Natural killer cell (primary cell): ENCODE results near the gene BAX. TPM values are rescaled to one million over a fixed set of nuclear protein-coding genes. Genes with fewer than 3 reads are reported as not detected.

ENCODE experiments used
- ATAC-seq, 3 donors: fragments of 150-1000 bp in 2 of 3; fragments of 200-7000 bp in 1 of 3; cut with Tn5 transposase; 1 replicate in 1 of 3; 2 replicates in 2 of 3; pipeline ENCODE4 v1.10.0; 2021; ENCODE audit warnings: mild to moderate bottlenecking in 2 of 3, moderate library complexity in 2 of 3
- DNase-seq, 2 donors: peaks; one replicate each; pipeline versions ENCODE4 v3.0.0 to v3.0.0-alpha.2; 2013 to 2021; ENCODE audit warnings: mixed read lengths in 1 of 2
- H3K27ac ChIP-seq: one replicate; pipeline ENCODE4 v1.5.1; 2013; ENCODE audit warnings: mild to moderate bottlenecking, low read length
- H3K27me3 ChIP-seq: one replicate; pipeline ENCODE4 v1.6.1; 2013; ENCODE audit warnings: low read length; ENCODE audit not compliant: control insufficient read depth, insufficient read depth
- H3K36me3 ChIP-seq: one replicate; pipeline ENCODE4 v1.6.1; 2013; ENCODE audit warnings: low read length; ENCODE audit not compliant: control insufficient read depth, insufficient read depth
- H3K4me1 ChIP-seq: one replicate; pipeline ENCODE4 v1.6.1; 2013; ENCODE audit warnings: low read length; ENCODE audit not compliant: control insufficient read depth, insufficient read depth
- H3K4me3 ChIP-seq: one replicate; pipeline ENCODE4 v1.5.1; 2013; ENCODE audit warnings: low read length
- H3K9me3 ChIP-seq: one replicate; pipeline ENCODE4 v1.6.1; 2013; ENCODE audit warnings: low read length; ENCODE audit not compliant: control insufficient read depth, insufficient read depth
- H3K27ac Mint-ChIP-seq, 2 donors: one replicate each; pipeline ENCODE4 v1.8.0; 2022; ENCODE audit warnings: mild to moderate bottlenecking in 2 of 2, mixed read lengths in 2 of 2, moderate library complexity in 1 of 2
- H3K27me3 Mint-ChIP-seq, 2 donors: one replicate each; pipeline ENCODE4 v1.8.0; 2022; ENCODE audit warnings: low read depth in 2 of 2, mixed read lengths in 2 of 2
- H3K36me3 Mint-ChIP-seq: one replicate; pipeline ENCODE4 v1.8.0; 2022; ENCODE audit warnings: mixed read lengths
- H3K4me1 Mint-ChIP-seq, 2 donors: one replicate each; pipeline ENCODE4 v1.8.0; 2022; ENCODE audit warnings: mixed read lengths in 2 of 2
- H3K4me3 Mint-ChIP-seq: one replicate; pipeline ENCODE4 v1.8.0; 2022; ENCODE audit warnings: mild to moderate bottlenecking, moderate library complexity, mixed read lengths
- H3K9me3 Mint-ChIP-seq, 2 donors: one replicate each; pipeline ENCODE4 v1.8.0; 2022; ENCODE audit warnings: mixed read lengths in 2 of 2
- CTCF ChIP-seq: fragments of 200-600 bp; IDR thresholded peaks from one replicate; pipeline ENCODE4 v1.8.0; 2022; ENCODE audit warnings: antibody characterized with exemption
- WGBS: methylation state at CpG from one replicate; pipeline ENCODE4 v1.1.7; 2013; ENCODE audit warnings: missing lambda C conversion rate; ENCODE audit not compliant: insufficient coverage; 5-methylcytosine and 5-hydroxymethylcytosine counted together
- intact Hi-C: fragments of 100-400 bp; cut with micrococcal nuclease; formaldehyde crosslinking; loops from one replicate; pipeline ENCODE4 v1.14.2; 2022
- total RNA-seq, 4 donors: library from RNA; stranded (reverse); fragments of 120-200 nt in 1 of 4; gene quantifications; one replicate each; pipeline versions ENCODE4 v1.2.3 to v1.2.4, GENCODE V29; 2013 to 2022

The BAX gene
- total RNA-seq, 3 donors from 2014 or later (not counting 1 experiment from before 2014, with no cell fraction given): 117 to 133 (median 120) TPM

DNA sequence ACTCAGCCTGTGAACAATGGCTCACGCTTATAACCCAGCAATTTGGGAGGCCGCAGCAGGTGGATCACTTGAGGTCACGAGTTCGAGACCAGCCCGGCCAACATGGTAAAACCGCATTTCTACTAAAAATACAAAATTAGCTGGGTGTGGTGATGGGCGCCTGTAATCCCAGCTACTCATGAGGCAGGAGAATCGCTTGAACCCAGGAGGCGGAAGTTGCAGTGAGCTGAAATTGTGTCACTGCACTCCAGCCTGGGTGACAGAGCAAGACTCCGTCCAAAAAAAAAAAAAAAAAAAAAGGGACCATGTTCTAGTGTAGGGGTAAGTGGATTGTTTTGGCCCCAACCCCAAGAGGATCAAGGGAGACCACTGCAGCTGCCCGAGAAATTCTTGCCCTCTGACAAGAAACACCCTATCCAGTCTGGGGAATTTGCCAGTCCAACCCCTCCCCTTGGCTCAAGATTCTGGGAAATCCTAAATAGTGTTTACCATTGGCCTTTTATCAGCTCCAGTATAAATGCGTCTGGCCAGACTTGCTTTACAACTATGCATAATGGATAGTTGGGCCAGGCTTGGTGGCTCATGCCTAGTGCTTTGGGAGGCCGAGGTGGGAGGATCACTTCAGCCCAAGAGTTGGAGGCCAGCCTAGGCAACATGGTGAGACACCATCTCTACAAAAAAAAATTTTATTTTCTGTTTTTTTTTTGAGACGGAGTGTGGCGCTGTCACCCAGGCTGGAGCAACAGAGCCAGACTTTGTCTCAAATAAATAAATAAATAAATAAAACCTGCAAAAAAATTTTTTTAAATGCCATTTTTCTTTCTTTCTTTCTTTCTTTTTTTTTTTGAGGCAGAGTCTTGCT, 26.3 kb upstream of the BAX start:
- Histone ChIP-seq H3K27me3 (no peaks in the 10 kb centered on the region), H3K4me1 (peaks cover 7% of the 10 kb centered on the region), H3K36me3 (no peaks in the 10 kb centered on the region), H3K27ac (no peak overlapping the region), H3K4me3 (no peak overlapping the region), H3K9me3 (no peaks in the 10 kb centered on the region)
- no peaks in the 10 kb centered on the region for H3K27me3 Mint-ChIP-seq
- intact Hi-C loops: no loop called here
- DNase-seq: no peak
- TF ChIP-seq CTCF: no peak
- H3K4me1 Mint-ChIP-seq: peaks cover 5% of the 10 kb centered on the region in 2 donors
- H3K9me3 Mint-ChIP-seq: no peaks in the 10 kb centered on the region
- 86% methylated on average over 15 of the region's 15 CpGs for WGBS
- ATAC-seq: no peak
- H3K36me3 Mint-ChIP-seq: no peaks in the 10 kb centered on the region
- no peak overlapping the region for H3K27ac Mint-ChIP-seq
- no peak overlapping the region for H3K4me3 Mint-ChIP-seq

- Histone ChIP-seq H3K27ac (no peak within 1 kb of the TSS), H3K36me3 (no peaks in the 10 kb centered on the region), H3K4me3 (peak within 1 kb of the TSS; percentile 37), H3K9me3 (no peaks in the 10 kb centered on the region), H3K4me1 (peaks cover 10% of the 10 kb centered on the region), H3K27me3 (no peaks in the 10 kb centered on the region)
- peaks cover 0 to 6% of the 10 kb centered on the region in 2 donors for H3K27me3 Mint-ChIP-seq
- no peaks in the 10 kb centered on the region for H3K9me3 Mint-ChIP-seq
- peak within 1 kb of the TSS in 1 of 2 donors; percentile 79 for H3K27ac Mint-ChIP-seq
- peak; percentile 72 to 93 for DNase-seq
- no peak for TF ChIP-seq CTCF
- intact Hi-C loops: no loop called here
- peaks cover 11% of the 10 kb centered on the region in 2 donors for H3K4me1 Mint-ChIP-seq
- no peaks in the 10 kb centered on the region for H3K36me3 Mint-ChIP-seq
- under 1% methylated on average over 42 of the region's 43 CpGs for WGBS
- peak; percentile 94 to 98 (median 97) for ATAC-seq
- peak within 1 kb of the TSS; percentile 88 for H3K4me3 Mint-ChIP-seq
Measured at GRCh38 chr19:48933382-48933932, 21.2 kb upstream of the BAX start, which contains the start of gene DHDH. Gene DHDH, plus strand, starts transcription at chr19:48933699. Its CDS starts 23 bp downstream, at chr19:48933722.

DNA sequence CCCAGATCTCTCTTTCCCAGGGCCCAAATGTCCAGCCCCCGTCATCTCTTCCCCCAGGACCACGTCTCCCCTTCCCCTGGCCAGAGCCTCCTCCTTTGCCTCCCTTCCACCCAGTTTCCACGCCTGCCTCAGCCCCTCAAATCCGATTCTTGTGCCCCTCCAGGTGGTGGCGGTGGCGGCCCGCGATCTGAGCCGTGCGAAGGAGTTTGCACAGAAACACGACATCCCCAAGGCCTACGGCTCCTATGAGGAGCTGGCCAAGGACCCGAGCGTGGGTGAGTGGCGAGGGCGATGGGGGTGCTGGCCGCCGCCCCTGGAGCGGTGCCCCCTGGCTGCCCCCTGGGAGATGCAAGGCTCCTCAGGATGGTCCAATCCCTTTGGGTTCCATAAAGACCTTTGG, 19.8 kb upstream of the BAX start:
- Mint-ChIP-seq H3K9me3 (no peaks in the 10 kb centered on the region), H3K4me1 (peaks cover 11% of the 10 kb centered on the region in 2 donors), H3K4me3 (peak overlapping the region; percentile 43), H3K27me3 (peaks cover 0 to 6% of the 10 kb centered on the region in 2 donors), H3K27ac (no peak overlapping the region), H3K36me3 (no peaks in the 10 kb centered on the region)
- TF ChIP-seq CTCF: no peak
- Histone ChIP-seq H3K4me1 (peaks cover 10% of the 10 kb centered on the region), H3K36me3 (no peaks in the 10 kb centered on the region), H3K9me3 (no peaks in the 10 kb centered on the region), H3K4me3 (no peak overlapping the region), H3K27me3 (no peaks in the 10 kb centered on the region), H3K27ac (no peak overlapping the region)
- intact Hi-C loops: no loop called here
- no peak for ATAC-seq
- DNase-seq: no peak
- WGBS: 91% methylated on average over 19 of the region's 19 CpGs
